ENCODE data around the gene R3HDM2.

DNA sequence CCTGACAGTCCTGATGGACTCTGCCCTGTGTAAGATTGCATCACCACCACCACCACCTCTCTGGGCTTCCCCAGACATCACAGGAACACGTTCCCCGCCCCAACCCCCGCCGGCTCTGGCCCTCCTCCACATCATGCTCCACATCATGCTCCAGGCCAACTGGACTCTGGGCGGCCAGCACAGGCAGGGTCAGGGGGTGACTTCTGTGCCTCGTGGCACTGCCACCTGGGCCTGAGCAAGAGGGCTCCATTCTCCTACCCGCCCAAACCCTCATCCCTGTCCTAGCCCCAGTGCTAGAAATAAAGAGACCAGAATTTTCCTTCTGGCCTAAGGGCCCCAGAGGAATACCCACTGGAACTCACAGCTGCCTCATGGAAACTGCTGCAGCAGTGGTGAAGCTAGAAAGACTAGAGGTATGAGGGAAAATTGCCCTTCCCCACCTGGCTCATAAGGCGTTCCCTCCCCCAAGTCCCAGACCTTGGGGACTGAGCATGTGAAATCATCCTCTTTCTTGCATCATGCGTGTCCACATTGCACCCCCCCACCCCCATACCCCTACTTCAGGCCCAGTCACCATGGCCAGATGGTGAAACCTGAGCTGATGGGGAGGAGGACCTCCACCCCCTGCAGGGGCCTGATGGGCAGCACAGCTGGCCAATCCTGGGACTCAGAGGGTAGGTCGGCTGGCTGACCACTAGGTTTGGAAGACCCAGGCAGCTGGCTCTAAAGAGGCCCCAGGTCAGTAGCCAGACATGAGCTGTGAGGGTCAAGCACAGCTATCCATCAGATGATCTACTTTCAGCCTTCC, 23.9 kb upstream of the R3HDM2 start, which contains the start of gene INHBE:
- TF ChIP-seq POLR2A (IDR thresholded peaks at IDR 0.05; ENCODE audit: insufficient read depth in 1 of 2, low read depth in 2 of 2, low read length in 2 of 2) (peak in 1 of 2 experiments; percentile 58; a peak in 2 of 4 replicates), ZFP62 (CRISPR knock-in tag; IDR thresholded peaks at IDR 0.05) (no peak), MIXL1 (CRISPR knock-in tag; IDR thresholded peaks at IDR 0.05) (peak; percentile 37; the same call in 1 of the 2 replicates), REPIN1 (CRISPR knock-in tag; IDR thresholded peaks at IDR 0.05; ENCODE audit: borderline replicate concordance, low read depth) (peak; percentile 76), MIER3 (CRISPR knock-in tag; IDR thresholded peaks at IDR 0.05; ENCODE audit: borderline replicate concordance) (peak; percentile 69), MAFK (conservative IDR thresholded peaks at IDR 0.05 in 1 of 2, IDR thresholded peaks at IDR 0.05 in 1 of 2; ENCODE audit: low read length in 2 of 2) (no peak)
- TF ChIP-seq, protein P1, sequence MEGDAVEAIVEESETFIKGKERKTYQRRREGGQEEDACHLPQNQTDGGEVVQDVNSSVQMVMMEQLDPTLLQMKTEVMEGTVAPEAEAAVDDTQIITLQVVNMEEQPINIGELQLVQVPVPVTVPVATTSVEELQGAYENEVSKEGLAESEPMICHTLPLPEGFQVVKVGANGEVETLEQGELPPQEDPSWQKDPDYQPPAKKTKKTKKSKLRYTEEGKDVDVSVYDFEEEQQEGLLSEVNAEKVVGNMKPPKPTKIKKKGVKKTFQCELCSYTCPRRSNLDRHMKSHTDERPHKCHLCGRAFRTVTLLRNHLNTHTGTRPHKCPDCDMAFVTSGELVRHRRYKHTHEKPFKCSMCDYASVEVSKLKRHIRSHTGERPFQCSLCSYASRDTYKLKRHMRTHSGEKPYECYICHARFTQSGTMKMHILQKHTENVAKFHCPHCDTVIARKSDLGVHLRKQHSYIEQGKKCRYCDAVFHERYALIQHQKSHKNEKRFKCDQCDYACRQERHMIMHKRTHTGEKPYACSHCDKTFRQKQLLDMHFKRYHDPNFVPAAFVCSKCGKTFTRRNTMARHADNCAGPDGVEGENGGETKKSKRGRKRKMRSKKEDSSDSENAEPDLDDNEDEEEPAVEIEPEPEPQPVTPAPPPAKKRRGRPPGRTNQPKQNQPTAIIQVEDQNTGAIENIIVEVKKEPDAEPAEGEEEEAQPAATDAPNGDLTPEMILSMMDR (CRISPR knock-in tag; IDR thresholded peaks at IDR 0.05): peak; percentile 23
- TF ChIP-seq, protein P2, sequence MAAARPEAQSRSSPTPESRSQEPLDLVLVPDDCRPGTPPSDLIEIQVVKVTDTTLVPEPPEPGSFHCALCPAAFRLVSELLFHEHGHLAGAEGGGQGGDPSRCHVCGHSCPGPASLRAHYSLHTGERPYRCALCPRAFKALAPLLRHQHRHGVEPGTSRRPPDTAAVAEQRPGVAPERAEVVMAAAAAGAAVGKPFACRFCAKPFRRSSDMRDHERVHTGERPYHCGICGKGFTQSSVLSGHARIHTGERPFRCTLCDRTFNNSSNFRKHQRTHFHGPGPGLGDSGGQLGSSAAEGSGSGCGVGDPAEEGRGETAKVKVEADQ (CRISPR knock-in tag; IDR thresholded peaks at IDR 0.05; ENCODE audit: borderline replicate concordance): peak; percentile 90; the same call in 1 of the 2 replicates
- TF ChIP-seq, protein P3, sequence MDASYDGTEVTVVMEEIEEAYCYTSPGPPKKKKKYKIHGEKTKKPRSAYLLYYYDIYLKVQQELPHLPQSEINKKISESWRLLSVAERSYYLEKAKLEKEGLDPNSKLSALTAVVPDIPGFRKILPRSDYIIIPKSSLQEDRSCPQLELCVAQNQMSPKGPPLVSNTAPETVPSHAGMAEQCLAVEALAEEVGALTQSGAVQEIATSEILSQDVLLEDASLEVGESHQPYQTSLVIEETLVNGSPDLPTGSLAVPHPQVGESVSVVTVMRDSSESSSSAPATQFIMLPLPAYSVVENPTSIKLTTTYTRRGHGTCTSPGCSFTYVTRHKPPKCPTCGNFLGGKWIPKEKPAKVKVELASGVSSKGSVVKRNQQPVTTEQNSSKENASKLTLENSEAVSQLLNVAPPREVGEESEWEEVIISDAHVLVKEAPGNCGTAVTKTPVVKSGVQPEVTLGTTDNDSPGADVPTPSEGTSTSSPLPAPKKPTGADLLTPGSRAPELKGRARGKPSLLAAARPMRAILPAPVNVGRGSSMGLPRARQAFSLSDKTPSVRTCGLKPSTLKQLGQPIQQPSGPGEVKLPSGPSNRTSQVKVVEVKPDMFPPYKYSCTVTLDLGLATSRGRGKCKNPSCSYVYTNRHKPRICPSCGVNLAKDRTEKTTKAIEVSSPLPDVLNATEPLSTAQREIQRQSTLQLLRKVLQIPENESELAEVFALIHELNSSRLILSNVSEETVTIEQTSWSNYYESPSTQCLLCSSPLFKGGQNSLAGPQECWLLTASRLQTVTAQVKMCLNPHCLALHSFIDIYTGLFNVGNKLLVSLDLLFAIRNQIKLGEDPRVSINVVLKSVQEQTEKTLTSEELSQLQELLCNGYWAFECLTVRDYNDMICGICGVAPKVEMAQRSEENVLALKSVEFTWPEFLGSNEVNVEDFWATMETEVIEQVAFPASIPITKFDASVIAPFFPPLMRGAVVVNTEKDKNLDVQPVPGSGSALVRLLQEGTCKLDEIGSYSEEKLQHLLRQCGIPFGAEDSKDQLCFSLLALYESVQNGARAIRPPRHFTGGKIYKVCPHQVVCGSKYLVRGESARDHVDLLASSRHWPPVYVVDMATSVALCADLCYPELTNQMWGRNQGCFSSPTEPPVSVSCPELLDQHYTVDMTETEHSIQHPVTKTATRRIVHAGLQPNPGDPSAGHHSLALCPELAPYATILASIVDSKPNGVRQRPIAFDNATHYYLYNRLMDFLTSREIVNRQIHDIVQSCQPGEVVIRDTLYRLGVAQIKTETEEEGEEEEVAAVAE (CRISPR knock-in tag; IDR thresholded peaks at IDR 0.05; ENCODE audit: borderline replicate concordance): 0 out of 2 replicates have a peak, but pooled peaks have one; percentile 72
- TF ChIP-seq, protein P4, sequence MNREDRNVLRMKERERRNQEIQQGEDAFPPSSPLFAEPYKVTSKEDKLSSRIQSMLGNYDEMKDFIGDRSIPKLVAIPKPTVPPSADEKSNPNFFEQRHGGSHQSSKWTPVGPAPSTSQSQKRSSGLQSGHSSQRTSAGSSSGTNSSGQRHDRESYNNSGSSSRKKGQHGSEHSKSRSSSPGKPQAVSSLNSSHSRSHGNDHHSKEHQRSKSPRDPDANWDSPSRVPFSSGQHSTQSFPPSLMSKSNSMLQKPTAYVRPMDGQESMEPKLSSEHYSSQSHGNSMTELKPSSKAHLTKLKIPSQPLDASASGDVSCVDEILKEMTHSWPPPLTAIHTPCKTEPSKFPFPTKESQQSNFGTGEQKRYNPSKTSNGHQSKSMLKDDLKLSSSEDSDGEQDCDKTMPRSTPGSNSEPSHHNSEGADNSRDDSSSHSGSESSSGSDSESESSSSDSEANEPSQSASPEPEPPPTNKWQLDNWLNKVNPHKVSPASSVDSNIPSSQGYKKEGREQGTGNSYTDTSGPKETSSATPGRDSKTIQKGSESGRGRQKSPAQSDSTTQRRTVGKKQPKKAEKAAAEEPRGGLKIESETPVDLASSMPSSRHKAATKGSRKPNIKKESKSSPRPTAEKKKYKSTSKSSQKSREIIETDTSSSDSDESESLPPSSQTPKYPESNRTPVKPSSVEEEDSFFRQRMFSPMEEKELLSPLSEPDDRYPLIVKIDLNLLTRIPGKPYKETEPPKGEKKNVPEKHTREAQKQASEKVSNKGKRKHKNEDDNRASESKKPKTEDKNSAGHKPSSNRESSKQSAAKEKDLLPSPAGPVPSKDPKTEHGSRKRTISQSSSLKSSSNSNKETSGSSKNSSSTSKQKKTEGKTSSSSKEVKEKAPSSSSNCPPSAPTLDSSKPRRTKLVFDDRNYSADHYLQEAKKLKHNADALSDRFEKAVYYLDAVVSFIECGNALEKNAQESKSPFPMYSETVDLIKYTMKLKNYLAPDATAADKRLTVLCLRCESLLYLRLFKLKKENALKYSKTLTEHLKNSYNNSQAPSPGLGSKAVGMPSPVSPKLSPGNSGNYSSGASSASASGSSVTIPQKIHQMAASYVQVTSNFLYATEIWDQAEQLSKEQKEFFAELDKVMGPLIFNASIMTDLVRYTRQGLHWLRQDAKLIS (CRISPR knock-in tag; IDR thresholded peaks at IDR 0.05): no peak
- TF ChIP-seq, protein P5, sequence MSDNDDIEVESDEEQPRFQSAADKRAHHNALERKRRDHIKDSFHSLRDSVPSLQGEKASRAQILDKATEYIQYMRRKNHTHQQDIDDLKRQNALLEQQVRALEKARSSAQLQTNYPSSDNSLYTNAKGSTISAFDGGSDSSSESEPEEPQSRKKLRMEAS (IDR thresholded peaks at IDR 0.05): no peak
- TF ChIP-seq, protein P6, sequence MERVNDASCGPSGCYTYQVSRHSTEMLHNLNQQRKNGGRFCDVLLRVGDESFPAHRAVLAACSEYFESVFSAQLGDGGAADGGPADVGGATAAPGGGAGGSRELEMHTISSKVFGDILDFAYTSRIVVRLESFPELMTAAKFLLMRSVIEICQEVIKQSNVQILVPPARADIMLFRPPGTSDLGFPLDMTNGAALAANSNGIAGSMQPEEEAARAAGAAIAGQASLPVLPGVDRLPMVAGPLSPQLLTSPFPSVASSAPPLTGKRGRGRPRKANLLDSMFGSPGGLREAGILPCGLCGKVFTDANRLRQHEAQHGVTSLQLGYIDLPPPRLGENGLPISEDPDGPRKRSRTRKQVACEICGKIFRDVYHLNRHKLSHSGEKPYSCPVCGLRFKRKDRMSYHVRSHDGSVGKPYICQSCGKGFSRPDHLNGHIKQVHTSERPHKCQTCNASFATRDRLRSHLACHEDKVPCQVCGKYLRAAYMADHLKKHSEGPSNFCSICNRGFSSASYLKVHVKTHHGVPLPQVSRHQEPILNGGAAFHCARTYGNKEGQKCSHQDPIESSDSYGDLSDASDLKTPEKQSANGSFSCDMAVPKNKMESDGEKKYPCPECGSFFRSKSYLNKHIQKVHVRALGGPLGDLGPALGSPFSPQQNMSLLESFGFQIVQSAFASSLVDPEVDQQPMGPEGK (CRISPR knock-in tag; IDR thresholded peaks at IDR 0.05): peak; percentile 93
